Measurements from ENCODE around the gene GLP2R. TPM values are rescaled to one million over a fixed set of nuclear protein-coding genes. Genes with fewer than 3 reads are reported as not detected.

The GLP2R gene
- total and polyA plus RNA-seq, 2 experiments from 2014 or later = not detected

DNA sequence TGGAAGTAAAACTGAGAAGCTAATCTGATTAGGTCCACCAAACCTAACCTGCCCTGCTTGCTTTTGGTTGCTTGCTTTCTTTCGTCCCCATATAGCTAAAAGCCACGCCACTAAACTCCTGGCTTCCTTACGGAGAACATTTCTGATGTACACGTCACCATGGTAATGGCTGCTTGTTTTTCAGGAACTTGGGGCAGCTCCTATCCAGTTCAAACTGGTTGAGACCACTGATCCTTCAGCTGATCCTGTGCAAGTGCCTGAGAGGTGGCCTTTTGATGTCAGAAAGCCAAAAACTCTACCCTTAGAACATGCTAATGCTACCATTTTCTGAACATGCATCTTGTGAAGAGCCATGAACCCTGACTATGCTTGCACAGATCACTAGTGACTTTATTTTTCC lies 20.0 kb upstream of the GLP2R start (continued):
- TF ChIP-seq ZNF114 (CRISPR knock-in tag; IDR thresholded peaks at IDR 0.05) (no peak), EZH2 (IDR thresholded peaks at IDR 0.05; ENCODE audit: low read depth, unreplicated experiment) (no peak), STAT1 (IDR thresholded peaks at IDR 0.05; ENCODE audit: unreplicated experiment) (no peak), ZNF331 (CRISPR knock-in tag; IDR thresholded peaks at IDR 0.05; ENCODE audit: low read depth) (no peak), NANOG (IDR thresholded peaks at IDR 0.05; ENCODE audit: borderline replicate concordance) (no peak), CREB1 (CRISPR knock-in tag; IDR thresholded peaks at IDR 0.05; ENCODE audit: low read depth) (no peak), POLR2AphosphoS5 (IDR thresholded peaks at IDR 0.05; ENCODE audit: low read depth) (no peak)
- TF ChIP-seq, protein P1, sequence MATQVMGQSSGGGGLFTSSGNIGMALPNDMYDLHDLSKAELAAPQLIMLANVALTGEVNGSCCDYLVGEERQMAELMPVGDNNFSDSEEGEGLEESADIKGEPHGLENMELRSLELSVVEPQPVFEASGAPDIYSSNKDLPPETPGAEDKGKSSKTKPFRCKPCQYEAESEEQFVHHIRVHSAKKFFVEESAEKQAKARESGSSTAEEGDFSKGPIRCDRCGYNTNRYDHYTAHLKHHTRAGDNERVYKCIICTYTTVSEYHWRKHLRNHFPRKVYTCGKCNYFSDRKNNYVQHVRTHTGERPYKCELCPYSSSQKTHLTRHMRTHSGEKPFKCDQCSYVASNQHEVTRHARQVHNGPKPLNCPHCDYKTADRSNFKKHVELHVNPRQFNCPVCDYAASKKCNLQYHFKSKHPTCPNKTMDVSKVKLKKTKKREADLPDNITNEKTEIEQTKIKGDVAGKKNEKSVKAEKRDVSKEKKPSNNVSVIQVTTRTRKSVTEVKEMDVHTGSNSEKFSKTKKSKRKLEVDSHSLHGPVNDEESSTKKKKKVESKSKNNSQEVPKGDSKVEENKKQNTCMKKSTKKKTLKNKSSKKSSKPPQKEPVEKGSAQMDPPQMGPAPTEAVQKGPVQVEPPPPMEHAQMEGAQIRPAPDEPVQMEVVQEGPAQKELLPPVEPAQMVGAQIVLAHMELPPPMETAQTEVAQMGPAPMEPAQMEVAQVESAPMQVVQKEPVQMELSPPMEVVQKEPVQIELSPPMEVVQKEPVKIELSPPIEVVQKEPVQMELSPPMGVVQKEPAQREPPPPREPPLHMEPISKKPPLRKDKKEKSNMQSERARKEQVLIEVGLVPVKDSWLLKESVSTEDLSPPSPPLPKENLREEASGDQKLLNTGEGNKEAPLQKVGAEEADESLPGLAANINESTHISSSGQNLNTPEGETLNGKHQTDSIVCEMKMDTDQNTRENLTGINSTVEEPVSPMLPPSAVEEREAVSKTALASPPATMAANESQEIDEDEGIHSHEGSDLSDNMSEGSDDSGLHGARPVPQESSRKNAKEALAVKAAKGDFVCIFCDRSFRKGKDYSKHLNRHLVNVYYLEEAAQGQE (IDR thresholded peaks at IDR 0.05; ENCODE audit: unreplicated experiment) = no peak

DNA sequence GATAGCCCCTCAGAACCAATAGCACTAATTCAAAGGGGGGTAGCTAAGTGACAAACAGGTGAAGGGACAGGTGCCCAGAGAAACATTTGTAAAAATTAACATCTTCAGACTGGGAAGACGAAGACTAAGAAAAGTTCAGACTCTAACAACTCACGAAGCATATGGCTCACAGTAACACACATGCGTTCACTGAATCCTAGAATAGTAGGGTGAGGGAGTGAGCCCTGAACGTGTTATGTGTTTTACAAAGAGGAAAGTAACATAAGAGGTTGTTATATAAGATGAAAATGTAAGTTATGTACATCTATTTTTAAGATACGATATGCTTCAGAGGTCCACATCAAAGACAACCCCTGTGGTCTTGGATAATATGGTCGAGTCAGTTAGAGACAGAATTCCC lies 19.0 kb upstream of the GLP2R start:
- Mint-ChIP-seq H3K36me3 (ENCODE audit: low read depth) (no peaks in the 10 kb centered on the region), H3K9me3 (peaks cover 4% of the 10 kb centered on the region), H3K4me3 (no peak overlapping the region), H3K27me3 (ENCODE audit: insufficient read depth, low read depth, poor library complexity) (no peaks in the 10 kb centered on the region), H3K4me1 (no peaks in the 10 kb centered on the region), H3K27ac (no peak overlapping the region)
- Histone ChIP-seq H3K27me3 (ENCODE audit: insufficient read depth) (no peaks in the 10 kb centered on the region), H4K20me1 (replicated peaks; ENCODE audit: insufficient read depth) (no peaks in the 10 kb centered on the region), H3K4me2 (no peak overlapping the region), H2AFZ (no peak overlapping the region), H3K79me2 (replicated peaks; ENCODE audit: insufficient read depth) (no peaks in the 10 kb centered on the region), H3K36me3 (ENCODE audit: insufficient read depth) (no peaks in the 10 kb centered on the region), H3K27ac (ENCODE audit: low read depth) (no peak overlapping the region), H3F3A (replicated peaks; ENCODE audit: low read depth) (no peaks in the 10 kb centered on the region), H3K4me1 (ENCODE audit: insufficient read depth) (no peaks in the 10 kb centered on the region), H3K4me3 (no peak overlapping the region), H3K9me2 (ENCODE audit: insufficient read depth) (0 out of 2 replicates have a peak, but pooled peaks cover 6% of the 10 kb centered on the region)
- ATAC-seq (no peak), DNase-seq (ENCODE audit: low spot score) (no peak)
- no peak for TF ChIP-seq POLR2AphosphoS5 (IDR thresholded peaks at IDR 0.05; ENCODE audit: low read depth)
- TF ChIP-seq, protein P1 (IDR thresholded peaks at IDR 0.05; ENCODE audit: unreplicated experiment) = no peak
- TF ChIP-seq ZNF331 (CRISPR knock-in tag; IDR thresholded peaks at IDR 0.05; ENCODE audit: low read depth) = no peak
- no peak for TF ChIP-seq EZH2phosphoT487 (IDR thresholded peaks at IDR 0.05; ENCODE audit: unreplicated experiment)
- no peak for TF ChIP-seq ZNF114 (CRISPR knock-in tag; IDR thresholded peaks at IDR 0.05)
- no peak for TF ChIP-seq NANOG (IDR thresholded peaks at IDR 0.05; ENCODE audit: borderline replicate concordance)
- TF ChIP-seq JUNB (IDR thresholded peaks at IDR 0.05; ENCODE audit: unreplicated experiment) = no peak
- TF ChIP-seq, protein P2, sequence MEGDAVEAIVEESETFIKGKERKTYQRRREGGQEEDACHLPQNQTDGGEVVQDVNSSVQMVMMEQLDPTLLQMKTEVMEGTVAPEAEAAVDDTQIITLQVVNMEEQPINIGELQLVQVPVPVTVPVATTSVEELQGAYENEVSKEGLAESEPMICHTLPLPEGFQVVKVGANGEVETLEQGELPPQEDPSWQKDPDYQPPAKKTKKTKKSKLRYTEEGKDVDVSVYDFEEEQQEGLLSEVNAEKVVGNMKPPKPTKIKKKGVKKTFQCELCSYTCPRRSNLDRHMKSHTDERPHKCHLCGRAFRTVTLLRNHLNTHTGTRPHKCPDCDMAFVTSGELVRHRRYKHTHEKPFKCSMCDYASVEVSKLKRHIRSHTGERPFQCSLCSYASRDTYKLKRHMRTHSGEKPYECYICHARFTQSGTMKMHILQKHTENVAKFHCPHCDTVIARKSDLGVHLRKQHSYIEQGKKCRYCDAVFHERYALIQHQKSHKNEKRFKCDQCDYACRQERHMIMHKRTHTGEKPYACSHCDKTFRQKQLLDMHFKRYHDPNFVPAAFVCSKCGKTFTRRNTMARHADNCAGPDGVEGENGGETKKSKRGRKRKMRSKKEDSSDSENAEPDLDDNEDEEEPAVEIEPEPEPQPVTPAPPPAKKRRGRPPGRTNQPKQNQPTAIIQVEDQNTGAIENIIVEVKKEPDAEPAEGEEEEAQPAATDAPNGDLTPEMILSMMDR (conservative IDR thresholded peaks at IDR 0.05; ENCODE audit: low read depth in 2 of 2) = no peak
